NCI-H1436 treated with DMSO at 0.1 percent for 48 hours (cell line): Measurements from ENCODE around the gene DNAJC6.
A peak's percentile ranks its signal among the peaks of the same experiment; 100 is the strongest.

Experiments
- DNase-seq: peaks from one replicate; lab custom pipeline; 2025; lab: John Stamatoyannopoulos, UW

DNAJC6 gene

GRCh38 chr1:65407877-65408276 is 98.5 kb downstream of the DNAJC6 start:
- no peak for DNase-seq

DNA sequence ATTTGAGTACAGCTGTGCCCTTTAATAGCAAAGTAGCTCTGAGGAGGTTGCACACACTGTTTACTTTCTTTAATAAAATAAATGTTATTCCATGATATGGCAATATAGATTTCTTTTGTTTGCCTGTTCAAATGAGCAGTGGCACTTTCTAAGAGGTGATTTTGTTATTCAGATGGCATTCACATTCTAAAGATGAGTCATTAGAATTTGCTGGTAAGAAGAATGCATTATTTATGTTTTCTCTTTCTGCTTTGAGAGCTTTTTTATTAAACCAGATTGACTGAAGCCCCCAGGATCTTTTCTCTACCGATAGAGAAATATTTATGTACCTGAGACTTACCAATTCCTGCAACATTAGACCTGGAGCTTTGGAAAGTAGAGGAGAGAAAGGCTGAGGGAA is 100.0 kb downstream of the DNAJC6 start:
- DNase-seq, result no peak

GRCh38 chr1:65409816-65410326 is 100.5 kb downstream of the DNAJC6 start:
- no peak for DNase-seq

GRCh38 chr1:65412256-65412983 is 103.1 kb downstream of the DNAJC6 start:
- DNase-seq, result no peak

DNA sequence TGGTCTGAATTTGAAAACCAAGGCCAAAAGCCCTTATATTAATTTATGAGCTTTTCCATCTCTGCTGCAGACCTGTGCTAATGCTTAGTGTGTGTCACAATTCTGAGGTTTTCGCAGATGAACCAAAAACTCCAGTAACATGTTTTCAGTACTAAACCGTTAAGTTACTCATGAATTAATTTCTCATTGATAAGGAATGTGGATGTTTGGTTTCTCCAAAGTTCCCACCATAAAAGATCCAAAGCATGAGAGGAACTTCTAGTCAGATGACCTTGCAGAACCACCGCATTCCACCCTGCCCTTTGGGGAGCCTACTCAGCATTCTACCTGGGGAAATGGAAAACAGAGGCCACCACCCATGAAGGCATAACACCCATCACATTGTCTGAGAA is 103.6 kb downstream of the DNAJC6 start:
- DNase-seq, result no peak

- no peak for DNase-seq
Observed at GRCh38 chr1:65414538-65414937, 105.2 kb downstream of the DNAJC6 start.

DNA sequence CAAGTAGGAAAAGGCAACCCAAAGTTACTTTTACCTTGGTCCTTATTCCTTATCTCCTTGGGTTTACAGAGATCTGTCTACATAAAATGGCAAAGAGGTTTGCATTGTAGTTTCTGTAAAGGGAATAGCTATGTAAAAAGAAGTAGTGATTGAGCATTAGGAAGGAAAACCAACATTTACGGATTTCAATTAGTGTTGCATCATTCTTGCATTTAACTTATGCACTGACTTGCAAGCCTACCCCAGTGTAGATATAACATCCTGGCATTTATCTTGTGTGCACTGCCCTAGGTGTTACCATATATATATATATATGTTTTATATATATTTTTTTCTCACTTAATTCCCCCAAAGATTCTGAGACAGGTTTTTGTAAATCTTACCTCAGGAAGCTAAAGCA is 107.4 kb downstream of the DNAJC6 start:
- DNase-seq, result no peak

DNA sequence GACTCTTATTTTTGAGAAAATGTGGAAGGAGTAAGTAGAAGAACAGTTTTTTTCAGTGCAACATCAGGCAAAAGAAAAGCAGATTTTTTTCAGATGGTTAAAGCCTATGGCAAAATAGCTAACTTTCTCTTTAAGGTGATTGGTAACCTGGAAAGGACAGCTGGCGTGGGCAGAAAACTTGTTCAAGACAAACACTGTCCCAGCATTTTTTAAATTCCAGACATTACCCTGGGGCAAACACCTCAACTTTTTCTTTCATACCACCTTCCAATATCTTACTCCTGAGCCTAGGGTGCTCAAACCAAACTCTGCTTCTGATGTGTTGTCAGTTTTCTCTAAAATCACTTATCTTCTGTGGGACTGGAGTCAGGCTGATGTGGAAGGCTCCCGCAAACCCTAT is 108.4 kb downstream of the DNAJC6 start:
- DNase-seq, result no peak

GRCh38 chr1:65418522-65419185 is 109.3 kb downstream of the DNAJC6 start:
- no peak for DNase-seq

DNA sequence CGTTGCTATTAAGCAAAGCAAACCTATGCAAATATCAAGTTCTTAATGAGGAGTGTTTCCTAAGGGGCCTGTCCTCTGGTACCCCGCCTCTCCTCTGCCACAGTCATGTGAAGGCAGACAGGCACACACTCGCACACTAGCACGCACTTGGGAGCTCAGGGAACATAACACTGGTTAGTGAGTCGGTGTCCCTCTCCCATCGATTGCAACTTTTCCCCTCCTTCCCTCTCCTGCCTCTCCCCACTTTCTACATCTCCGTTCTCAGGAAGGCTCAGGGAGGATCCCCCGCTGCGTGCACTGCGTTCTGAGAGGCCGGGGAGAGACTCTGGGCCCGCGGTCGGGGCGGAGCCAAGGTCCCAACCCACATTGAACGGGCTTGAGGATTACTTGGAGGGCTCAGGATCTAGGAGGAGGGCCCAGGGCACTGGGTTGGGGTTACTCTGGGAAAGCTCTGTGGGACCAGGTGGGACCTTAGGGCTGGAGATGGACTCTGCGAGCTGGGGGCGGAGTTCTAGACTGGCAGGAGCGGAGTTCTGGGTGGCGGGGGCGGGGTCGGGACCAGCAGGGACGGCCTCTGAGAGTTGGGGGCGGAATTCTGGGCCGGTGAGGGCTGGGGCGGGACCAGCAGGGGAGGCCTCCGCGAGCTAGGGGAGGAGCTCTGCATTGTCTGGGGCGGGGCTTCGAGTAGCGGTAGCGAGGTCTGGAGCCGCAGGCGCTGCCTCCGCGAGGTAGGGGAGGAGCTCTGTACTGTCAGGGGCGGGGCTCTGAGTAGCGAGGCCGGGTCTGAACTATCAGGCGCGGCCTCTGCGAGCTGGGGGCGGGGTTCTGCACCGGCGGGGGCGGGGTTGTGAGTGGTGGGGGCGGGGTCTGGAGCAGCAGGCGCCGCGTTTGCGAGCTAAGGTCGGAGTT is 110.6 kb downstream of the DNAJC6 start:
- DNase-seq, result peak; percentile 87

- DNase-seq, result no peak
Observed at GRCh38 chr1:65420590-65421350, 111.4 kb downstream of the DNAJC6 start, which contains the start of the genes LEPR and LEPROT. Gene LEPR (plus strand): TSS chr1:65420668. CDS start chr1:65565566, 144,898 bp downstream. Gene LEPROT (plus strand): TSS chr1:65420668. CDS start chr1:65420725, 57 bp downstream.

- no peak for DNase-seq
Observed at GRCh38 chr1:65421351-65422025, 112.1 kb downstream of the DNAJC6 start.

- DNase-seq, result no peak
Observed at GRCh38 chr1:65422241-65423203, 113.2 kb downstream of the DNAJC6 start.

GRCh38 chr1:65423884-65424572 is 114.7 kb downstream of the DNAJC6 start:
- DNase-seq, result no peak

GRCh38 chr1:65424573-65424889 is 115.2 kb downstream of the DNAJC6 start:
- no peak for DNase-seq

- no peak for DNase-seq
Observed at GRCh38 chr1:65425006-65425405, 115.7 kb downstream of the DNAJC6 start.

DNA sequence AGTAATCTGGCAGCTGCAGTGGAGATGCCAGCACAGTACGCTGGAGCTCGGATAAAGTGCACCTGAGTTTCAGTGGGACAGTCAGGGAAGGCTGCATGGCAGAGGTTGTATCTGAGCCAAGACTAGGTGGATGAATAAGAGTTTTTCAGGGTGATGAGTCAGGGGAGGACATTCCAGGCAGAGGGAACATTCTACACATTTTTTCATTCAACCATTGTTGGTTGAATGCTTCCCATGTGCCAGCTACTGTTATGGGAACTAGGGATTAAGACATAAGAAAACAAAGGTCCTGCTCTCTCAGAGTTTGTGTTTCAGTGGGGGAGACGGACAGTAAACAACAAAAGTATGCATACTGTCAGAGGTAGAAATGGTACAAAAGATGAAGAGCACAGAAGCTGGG is 116.4 kb downstream of the DNAJC6 start:
- no peak for DNase-seq

GRCh38 chr1:65429078-65429477 is 119.7 kb downstream of the DNAJC6 start:
- no peak for DNase-seq

- DNase-seq, result no peak
Observed at GRCh38 chr1:65429806-65430205, 120.5 kb downstream of the DNAJC6 start.
